ENCODE data around the gene CMPK2.
A peak's percentile ranks its signal among the peaks of the same experiment; 100 is the strongest.

Gene CMPK2

DNA sequence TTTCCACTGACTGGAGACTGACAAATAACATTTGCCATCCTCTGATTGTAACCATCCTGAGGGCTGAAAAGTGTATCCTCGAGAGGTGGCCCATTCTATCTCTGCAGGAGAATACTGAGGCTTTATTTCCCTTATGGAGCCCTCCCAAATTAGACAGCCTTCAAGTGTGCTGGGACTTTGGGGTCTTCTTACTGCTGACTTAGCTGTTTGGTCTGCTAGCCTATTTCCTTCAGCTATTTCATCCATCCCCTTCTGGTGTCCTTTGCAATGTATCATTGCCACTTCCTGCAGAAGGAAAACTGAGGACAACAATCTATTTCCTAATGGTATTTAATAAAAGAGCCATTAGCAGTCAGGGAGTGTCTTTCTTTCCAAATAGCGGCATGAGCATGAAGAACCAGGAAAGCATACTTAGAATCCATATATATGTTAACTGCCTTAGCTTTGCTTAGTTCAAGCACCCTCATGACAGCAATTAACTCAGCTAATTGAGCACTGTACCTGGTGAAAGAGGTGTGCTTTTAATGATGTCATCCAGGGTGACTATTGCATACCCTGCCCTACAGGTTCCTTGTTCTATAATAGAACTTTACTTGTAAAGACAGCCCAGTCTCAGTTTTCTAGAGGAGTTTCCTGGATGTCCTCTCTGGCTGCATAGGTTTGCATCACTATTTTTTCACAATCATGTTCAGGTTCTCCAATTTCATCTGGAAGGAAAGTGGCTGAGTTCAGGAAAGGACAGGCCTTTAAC is 24.0 kb downstream of the CMPK2 start:
- DNase-seq (ENCODE audit: low spot score), result no peak

DNA sequence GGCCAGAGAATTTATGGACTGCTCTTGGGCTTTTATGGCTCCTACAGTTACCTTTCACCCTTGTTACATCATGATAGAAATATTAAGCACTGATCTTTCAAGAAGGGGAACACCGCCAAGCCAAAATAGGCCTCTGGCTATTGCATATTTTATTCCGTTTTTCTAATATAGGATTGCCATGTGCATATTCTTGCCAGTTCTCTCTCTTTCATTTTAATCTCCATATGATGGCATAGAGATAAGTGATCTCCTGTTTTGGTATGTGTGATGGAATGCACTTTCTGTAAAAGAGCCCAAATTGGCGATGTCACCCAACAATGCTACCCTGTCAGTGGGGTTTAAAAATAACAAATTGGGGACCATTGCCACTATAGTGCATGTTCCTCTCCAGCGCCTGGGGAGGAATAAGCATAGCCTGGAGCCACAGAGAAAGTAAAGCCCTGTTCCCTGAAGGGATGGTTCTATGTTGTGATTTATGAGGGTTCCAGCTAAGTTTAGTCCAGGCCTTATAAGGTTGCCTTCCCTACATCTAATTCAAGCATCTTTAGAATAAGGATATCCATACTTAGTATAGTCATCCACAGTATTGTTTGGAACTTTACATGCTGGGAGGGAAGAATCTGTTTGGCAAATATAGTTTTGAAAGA is 26.9 kb downstream of the CMPK2 start:
- DNase-seq (ENCODE audit: low spot score), result no peak

DNA sequence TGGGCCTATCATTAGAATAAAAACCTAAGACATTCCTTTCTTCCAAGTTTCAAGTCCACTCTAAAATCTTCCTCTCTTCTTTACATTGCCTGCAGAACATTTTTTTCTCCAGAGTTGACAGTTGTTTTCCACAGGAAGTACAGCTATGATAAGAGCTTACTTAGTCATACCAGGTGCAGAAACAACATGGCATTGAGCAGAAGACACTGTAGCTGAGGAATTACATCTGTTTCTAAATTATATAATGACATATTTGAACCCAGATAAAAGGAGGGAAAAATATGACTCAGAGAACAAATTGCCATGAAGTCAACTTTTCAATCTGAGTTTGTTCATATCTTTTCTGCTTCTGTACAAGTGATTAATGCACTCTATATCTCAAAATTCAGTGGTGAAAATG is 30.2 kb downstream of the CMPK2 start:
- DNase-seq (ENCODE audit: low spot score), result no peak

DNA sequence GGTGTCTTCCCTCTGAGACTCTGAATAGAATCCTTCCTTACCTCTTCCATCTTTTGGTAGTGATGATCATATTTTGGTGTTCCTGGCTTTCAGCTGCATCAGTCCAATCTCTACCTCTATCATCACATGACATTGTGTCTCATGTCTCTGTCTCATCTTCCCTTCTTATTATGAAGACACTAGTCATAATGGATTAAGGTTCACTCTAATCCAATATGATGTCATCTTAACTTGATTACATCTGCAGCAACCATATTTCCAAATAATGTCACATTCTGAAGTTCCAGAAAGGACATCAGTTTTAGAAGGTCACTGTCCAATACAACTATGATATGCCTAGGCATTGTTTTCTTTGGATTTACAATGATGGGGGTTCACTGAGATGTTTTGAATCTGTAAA is 31.5 kb downstream of the CMPK2 start:
- no peak for DNase-seq (ENCODE audit: low spot score)

DNA sequence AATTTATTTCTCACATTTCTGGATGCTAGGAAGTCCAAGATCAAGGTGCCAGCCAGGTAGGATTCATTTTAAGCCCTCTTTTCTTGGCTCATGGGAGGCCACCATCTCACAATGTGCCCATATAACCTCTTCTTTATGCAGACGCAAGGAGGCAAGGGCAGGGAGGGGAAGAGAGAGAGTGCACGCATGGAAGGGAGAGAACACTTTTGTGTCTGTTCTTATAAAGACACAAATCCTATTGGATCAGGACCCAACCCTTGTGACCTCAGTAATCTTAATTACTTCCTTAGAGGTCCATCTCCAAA is 32.5 kb downstream of the CMPK2 start:
- DNase-seq (ENCODE audit: low spot score), result no peak

DNA sequence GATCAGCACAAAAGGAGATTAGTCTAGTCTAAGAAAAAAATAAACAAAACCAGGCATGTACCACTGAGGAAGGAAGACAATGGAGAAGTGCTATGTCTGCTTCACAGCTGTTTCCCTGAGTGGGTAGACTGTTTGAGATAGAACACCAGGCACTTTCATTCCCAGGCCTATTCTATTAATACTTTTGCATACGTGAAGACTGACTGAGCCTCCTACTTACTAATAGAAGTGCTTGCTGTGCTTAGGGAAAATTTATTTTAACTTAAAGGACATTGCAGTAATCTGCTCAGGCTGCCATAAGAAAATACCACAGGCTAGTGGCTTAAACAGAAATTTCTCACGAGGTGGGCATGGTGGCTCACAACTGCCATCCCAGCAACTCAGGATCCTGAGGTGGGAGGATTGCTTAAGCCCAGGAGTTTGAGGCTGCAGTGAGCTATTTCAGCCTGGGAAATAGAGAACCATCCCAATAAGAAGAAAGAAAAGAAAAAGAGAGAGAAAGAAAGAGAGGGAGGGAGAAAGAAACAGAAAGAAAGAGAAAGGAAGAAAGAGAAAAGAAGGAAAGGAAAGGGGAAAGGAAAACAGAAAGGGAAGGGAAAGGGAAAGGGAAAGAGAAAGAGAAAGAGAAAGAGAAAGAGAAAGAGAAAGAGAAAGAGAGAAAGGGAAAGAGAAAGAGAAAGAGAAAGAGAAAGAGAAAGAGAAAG is 33.0 kb downstream of the CMPK2 start:
- no peak for DNase-seq (ENCODE audit: low spot score)

DNA sequence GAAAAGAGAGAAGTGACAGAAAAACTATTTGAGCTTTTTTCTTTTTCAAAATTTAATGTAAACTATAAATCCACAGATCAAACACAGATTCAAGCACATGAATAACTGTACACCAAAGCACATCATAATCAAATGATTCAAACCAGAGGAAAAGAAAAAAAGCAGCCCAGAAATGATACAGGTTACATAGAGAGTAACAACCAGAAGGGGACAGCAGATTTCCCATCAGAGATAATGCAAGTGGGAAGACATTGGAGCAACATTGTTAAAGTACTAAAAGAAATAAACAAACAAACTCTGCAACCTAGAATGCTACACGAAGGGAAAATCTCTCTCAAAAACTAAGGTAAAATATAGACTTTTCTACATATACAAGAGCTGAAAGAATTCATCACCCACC is 34.5 kb downstream of the CMPK2 start:
- no peak for DNase-seq (ENCODE audit: low spot score)

DNA sequence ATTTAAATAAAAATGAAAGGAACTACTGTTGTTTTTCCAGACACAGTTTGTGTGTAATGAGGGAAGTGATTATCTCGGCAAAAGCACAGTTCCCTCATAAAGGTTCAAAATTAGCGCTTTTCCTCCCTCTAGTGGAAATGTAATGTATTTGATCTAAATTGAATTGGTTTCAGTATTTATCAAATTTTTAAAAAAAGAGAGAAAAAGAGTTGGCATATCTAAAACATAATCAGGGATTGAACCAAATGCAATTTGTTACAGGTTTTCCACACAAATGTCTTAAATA is 37.5 kb downstream of the CMPK2 start:
- peak; percentile 40 for DNase-seq (ENCODE audit: low spot score)

DNA sequence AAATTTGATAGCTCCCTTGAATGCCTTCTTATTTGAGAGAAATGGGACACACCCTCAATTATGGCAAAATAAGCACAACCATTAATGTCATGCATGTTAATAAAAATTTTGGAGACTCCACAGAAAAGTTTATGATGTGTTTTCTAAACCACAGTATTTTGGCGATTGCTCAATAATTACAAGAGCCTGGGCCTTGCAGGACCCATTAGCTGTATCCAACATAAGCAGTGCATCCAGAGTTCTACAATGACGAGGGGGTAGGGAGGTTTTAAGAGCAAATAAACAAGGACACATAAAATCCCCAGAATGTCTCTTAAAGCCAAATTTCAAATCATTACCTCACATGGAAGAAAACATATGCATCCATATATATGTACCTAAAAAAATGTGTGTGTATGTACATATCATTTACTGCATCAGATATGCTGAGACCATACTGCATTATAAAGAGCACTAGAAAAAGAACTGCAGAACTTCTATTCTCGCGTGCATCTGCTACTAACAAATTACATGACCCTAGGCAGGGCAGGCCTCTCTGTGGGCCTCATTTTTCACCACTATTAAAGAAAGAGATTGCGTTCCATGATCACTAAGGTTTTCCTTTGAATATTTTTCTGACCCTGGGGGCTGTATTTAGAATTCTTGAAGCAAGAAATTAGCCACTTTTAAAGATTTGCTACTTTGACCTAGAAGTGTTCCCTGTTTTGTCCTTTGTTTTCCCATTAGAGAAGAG is 38.0 kb downstream of the CMPK2 start:
- no peak for DNase-seq (ENCODE audit: low spot score)

DNA sequence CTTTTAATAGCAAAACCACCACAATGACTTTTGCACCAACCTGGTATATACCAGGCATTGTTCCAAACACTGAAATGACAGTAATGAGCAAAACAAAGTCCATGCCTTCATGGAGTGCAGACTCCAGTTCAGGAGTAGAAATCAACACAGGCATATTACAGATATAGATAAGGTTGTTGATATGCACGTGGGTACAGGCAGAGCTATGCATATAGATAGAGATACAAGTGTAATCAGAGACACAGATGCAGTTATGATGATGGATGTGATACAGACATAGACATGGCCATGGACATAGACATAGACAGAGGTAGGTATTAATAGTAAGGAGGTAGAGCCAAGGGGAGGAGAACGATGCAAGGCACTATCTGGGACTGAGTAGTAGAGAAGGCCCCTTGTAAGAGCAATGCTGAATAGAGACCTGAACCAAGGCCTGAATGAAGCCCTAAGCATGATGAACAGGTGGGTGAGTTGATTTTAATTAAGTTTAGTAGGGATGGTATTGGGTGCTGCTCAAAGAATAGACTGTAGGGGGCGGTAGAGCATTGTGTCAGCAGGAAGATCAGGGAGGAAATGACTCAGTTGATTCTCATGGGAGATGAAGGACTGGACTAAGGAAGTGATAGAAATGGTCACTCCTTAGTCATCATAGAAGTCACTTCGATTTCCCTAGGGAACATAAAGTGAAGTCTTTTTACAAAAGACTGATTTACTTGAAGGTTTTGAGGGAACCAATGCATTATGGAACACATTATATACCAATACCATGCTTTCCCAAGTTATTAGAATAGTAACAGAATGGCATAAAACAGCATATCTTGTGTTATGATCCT is 39.4 kb downstream of the CMPK2 start:
- DNase-seq (ENCODE audit: low spot score), result peak; percentile 55

DNA sequence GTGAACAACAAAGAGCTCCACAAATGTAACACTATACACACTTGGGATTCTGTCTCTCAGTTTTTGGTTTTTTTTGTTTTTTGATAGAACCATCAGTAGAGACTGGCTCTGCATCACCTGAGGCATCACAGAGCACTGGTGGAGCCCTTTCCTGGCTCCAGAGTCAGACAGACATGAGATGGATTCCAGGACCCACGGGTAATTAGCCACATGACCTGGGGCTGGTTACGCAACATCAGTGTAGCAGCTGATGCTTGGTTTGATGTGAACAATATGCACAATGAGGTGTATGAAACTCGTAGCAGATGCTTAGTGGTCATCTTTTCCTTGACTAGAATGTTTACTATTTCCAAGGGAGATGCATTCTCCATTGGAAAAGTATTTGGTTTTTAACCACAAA is 40.7 kb downstream of the CMPK2 start:
- DNase-seq (ENCODE audit: low spot score), result no peak

DNA sequence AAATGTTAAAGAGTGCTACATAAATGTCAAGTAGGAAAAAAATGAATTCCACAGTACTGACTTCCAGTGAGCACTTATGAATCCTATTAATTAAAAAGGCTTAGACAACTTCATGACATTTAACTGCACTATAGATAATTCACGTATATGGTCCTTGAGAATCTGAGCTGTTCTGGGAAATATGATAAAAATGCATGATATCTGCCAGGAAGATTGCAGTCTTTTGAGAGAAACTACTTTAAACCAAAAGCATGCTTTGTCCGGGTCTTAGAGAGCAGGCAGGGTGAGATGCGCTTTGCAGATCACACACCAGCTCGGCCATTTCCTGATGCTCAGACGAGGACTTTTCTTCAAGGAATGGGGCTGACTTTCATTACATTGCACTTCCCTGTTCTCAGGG is 42.6 kb downstream of the CMPK2 start:
- no peak for DNase-seq (ENCODE audit: low spot score)

DNA sequence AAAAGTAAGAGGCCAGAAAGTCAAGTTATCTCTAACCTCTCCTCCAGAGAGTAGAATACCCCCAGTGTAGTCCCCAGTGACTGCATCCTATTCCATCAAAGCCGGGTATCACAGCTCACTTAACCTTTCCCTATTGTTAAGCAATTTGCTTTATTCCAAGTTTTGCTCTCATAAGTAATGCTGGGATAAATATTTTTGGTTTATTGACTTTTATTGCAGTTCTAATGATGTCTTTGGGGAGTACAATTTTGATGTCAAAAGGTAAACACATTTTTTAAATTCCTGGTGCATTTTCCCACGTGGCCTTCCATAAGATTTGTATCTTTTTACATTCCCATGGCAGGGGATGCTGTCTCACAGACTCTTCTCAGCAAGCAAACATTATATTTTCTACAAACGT is 43.3 kb downstream of the CMPK2 start:
- no peak for DNase-seq (ENCODE audit: low spot score)

DNA sequence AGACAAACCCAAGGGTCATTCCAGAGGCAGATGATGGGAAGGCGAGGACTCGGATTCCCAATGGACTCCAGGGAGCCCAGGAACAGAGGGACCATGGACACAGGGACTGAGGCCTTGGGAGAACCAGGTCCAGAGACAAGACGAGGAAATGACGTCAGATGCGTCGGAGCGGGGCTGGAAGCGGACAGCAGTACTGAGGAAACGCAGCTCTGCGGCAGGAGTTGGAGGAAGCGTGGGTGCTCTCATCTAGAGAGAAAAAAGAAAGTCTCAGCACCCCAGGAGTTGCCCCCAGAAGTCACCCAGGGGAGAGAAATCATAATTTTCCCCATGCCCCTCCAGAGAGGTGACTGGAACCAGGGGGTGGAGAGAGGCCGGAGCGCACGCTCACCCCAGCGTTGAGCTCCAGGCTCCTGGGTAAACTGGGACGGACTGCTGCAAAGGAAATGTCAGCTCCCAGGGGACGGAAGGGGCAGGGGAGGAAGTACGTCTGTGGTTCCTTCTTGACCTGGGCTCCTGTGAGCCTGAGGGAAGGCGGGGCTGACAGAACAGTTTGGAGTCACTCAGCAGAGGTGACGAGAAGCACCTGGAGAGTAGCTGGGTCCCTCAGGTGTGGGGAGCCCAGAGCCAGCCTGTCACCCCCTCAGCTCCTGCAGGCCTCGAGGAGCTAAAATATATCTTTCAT is 44.7 kb downstream of the CMPK2 start:
- no peak for DNase-seq (ENCODE audit: low spot score)

DNA sequence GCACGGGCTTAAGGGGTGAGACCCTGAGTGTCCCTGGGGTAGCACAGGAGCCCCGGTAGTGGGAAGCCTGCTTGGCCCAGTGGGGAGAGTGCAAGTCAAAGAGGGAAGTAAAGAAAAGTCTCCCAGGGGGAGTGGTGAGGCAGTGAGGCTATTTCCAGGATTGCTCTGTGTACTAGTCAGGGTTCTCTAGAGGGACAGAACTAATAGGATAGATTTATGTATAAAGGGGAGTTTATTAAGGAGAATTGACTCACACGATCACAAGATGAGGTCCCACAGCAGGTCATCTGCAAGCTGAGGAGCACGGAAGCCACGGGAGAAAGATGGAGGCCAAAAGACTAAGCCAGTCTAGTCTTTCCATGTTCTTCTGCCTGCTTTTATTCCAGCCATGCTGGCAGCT is 45.5 kb downstream of the CMPK2 start:
- DNase-seq (ENCODE audit: low spot score), result no peak

DNA sequence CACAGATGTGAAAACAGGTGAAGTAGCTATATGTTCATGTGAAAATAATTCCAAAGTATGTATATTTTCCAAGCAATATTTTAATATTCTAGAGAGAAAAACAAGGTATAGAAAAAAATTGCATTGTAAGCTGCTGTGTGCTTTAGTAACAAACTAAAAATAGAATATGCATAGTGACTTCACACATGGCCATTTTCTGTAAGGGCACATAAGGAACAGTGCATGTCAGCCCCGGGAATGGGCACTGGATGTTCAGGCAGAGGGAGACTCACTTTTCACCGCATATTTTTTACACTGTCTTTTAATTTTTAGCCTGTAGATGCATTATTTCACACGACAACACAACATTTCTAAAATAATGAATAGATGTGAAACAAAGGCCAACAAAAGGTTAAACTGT is 46.0 kb downstream of the CMPK2 start:
- no peak for DNase-seq (ENCODE audit: low spot score)

DNA sequence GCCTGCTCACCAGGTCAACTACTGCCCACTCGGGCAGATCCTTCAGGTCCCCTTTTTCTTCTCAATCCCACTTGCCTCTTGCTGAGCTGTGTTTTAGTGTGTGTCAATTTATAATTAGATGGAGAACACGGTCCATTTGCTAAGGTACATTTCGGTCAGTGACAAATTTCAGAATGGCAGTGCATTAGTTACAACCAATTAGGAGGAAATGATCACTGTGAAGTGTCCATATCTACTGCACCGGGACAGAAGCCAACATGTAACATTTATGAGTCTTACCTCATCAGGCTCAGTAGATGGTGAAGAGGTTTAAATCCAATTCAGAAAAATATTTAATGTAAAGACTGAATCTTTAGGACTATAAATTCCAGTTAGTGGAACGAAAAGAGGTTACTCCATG is 47.7 kb downstream of the CMPK2 start:
- DNase-seq (ENCODE audit: low spot score), result no peak

DNA sequence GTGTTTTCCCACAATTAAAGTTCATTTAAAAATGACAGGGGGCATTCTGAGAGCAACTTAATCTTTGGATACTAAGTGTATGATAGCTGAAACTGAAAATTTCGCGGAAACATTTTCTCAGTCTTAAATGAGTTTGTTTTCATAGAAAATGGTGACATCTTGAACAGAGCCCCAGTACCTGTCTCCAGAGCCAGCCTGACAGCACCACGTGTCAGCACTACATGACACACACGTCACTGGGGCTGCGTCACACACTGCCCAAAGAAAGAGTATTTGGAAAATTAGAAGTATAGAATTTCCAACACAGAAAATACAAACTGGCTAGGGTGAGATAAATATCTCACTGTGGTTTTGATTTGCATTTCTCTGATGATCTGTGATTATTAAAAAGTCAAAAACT is 50.8 kb downstream of the CMPK2 start:
- no peak for DNase-seq (ENCODE audit: low spot score)

DNA sequence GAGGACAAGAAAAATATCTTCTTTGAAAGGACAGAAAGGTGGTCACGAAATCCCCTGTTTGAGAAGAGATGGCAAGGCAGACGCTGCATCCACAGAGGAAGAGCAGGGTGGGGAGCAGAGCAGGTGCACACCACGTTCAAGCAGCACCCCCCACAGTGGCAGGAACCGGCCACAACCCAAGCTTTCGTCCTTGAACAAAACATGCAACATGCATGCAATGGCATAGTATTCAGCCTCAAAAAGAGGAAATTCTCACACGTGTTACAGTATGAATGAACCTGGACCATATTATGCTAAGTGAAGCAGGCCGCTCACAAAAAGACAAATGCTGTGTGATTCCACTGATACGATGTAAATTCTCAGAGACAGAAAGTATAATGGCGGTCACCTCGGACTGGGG is 51.4 kb downstream of the CMPK2 start:
- peak; percentile 40 for DNase-seq (ENCODE audit: low spot score)

DNA sequence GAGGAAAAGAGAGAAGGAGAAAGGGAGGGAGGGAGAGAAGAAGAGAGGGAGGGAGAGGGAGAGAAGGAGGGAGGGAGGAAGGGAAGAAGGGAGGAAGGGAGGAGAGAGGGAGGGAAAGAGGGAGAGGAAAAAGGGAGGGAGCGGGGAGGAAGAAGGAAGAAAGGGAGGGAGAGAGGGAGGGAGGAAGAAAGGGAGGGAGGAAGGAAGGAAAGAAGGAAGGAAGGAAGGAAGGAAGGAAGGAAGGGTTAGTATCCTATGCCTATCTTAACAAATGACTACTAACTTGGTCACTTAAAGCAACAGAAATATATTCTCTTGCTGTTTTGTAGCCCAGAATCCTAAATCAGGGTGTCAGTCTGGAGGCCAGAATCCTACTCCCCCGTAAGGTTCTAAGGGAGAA is 52.1 kb downstream of the CMPK2 start:
- no peak for DNase-seq (ENCODE audit: low spot score)

DNA sequence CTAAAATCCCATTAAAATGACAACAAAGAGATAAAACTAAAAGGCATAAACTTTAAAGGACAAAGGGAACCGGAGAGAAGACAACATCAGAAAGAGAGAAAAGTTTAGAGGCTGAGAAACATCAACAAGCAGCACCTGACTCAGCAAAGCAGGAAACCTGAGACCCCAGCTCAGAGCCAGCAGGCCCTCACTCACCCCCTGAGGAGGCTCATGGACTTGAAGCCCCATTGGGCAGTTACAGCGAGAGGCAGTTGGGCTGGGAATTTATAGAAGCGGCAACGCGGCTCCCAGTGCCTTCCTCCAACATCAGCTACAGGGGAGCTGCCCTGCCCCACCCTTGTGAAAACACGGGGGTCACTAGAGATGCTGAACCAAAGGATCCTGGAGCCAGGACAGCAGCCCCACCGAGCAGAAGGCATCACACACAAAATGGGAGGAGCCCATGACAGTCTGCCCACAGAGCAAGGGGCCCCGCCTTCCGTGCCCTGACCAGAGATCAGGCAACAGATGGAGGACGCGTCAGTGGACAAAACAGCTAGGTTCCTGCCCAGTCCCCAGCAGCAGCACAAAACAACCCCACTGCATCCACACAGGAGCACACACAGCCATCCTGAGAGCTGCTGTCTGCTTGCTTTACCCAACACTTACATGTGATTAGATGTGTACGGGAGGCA is 52.7 kb downstream of the CMPK2 start:
- no peak for DNase-seq (ENCODE audit: low spot score)

Measured in germinal center (tissue), 1 donor.